ENCODE measurements around the gene ZMIZ1.

DNA sequence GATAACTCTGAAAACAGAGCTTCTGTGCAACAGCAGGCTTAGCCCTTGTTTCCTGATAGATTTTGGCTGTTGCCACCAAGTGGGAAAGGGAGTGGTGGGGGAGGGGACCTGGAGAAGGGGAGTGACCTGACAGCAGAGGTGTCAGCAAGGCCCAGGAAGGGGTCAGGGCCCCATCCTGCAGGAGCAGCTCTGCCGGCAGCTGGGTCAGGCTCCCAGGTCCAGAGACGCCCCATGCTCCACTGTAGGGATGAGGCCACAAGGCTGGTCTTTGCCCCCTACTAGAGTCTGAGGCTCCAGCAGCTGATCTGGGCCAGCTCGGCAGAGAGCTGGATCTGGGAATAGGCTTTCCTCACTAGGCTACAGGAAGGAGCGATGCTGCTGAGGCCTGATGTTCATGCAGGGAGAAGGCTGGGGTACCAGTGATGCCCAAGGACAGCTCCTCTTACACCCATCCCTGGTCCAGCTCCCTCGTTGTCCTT, 44.0 kb upstream of the ZMIZ1 start:
- TF ChIP-seq FOXA2 (IDR thresholded peaks at IDR 0.05) (no peak), YY1 (IDR thresholded peaks at IDR 0.05) (no peak), ZBTB33 (IDR thresholded peaks at IDR 0.05) (no peak), RXRA (IDR thresholded peaks at IDR 0.05) (no peak), FOXA1 (IDR thresholded peaks at IDR 0.05) (no peak), TAF1 (conservative IDR thresholded peaks at IDR 0.05) (no peak), SP1 (IDR thresholded peaks at IDR 0.05) (no peak)
- TF ChIP-seq, protein P1, sequence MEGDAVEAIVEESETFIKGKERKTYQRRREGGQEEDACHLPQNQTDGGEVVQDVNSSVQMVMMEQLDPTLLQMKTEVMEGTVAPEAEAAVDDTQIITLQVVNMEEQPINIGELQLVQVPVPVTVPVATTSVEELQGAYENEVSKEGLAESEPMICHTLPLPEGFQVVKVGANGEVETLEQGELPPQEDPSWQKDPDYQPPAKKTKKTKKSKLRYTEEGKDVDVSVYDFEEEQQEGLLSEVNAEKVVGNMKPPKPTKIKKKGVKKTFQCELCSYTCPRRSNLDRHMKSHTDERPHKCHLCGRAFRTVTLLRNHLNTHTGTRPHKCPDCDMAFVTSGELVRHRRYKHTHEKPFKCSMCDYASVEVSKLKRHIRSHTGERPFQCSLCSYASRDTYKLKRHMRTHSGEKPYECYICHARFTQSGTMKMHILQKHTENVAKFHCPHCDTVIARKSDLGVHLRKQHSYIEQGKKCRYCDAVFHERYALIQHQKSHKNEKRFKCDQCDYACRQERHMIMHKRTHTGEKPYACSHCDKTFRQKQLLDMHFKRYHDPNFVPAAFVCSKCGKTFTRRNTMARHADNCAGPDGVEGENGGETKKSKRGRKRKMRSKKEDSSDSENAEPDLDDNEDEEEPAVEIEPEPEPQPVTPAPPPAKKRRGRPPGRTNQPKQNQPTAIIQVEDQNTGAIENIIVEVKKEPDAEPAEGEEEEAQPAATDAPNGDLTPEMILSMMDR (IDR thresholded peaks at IDR 0.05; ENCODE audit: low read depth, low read length, missing input control): no peak
